ENCODE results near the gene TACSTD2.

TACSTD2 gene

GRCh38 chr1:58548371-58548770 is 28.7 kb downstream of the TACSTD2 start:
- TF ChIP-seq, protein P1, sequence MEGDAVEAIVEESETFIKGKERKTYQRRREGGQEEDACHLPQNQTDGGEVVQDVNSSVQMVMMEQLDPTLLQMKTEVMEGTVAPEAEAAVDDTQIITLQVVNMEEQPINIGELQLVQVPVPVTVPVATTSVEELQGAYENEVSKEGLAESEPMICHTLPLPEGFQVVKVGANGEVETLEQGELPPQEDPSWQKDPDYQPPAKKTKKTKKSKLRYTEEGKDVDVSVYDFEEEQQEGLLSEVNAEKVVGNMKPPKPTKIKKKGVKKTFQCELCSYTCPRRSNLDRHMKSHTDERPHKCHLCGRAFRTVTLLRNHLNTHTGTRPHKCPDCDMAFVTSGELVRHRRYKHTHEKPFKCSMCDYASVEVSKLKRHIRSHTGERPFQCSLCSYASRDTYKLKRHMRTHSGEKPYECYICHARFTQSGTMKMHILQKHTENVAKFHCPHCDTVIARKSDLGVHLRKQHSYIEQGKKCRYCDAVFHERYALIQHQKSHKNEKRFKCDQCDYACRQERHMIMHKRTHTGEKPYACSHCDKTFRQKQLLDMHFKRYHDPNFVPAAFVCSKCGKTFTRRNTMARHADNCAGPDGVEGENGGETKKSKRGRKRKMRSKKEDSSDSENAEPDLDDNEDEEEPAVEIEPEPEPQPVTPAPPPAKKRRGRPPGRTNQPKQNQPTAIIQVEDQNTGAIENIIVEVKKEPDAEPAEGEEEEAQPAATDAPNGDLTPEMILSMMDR (IDR thresholded peaks at IDR 0.05; ENCODE audit: insufficient read depth, low read length, missing control alignments): no peak
- DNase-seq (ENCODE audit: low read depth, low spot score): no peak
- ChIA-PET POLR2A (no interaction called here), CTCF (interaction anchor here (0.9 to 5.9 kb wide), 10 partner anchors 9 to 384 kb away, joined by 3 to 65 read pairs (median 4); no protein-coding TSS in a partner anchor)
- H3K4me3 ChIP-seq (ENCODE audit: low read depth, low read length): no peak overlapping the region

- ChIA-PET POLR2A (interaction anchor here (0.6 to 1.0 kb wide), 5 partner anchors 31 to 1715 kb away, joined by 3 to 5 read pairs (median 3); no protein-coding TSS in a partner anchor), CTCF (interaction anchor here (0.7 to 5.9 kb wide), 30 partner anchors 8 to 1220 kb away, joined by 3 to 65 read pairs (median 4); no protein-coding TSS in a partner anchor)
- peak; percentile 86 for DNase-seq (ENCODE audit: low read depth, low spot score)
- peak within 1 kb of the TSS; percentile 77 for H3K4me3 ChIP-seq (ENCODE audit: low read depth, low read length)
- TF ChIP-seq, protein P1 (IDR thresholded peaks at IDR 0.05; ENCODE audit: insufficient read depth, low read length, missing control alignments): peak; percentile 96
These were observed 30.3 kb downstream of the TACSTD2 start, which contains the start of gene OMA1 for GRCh38 chr1:58546520-58547308. TSS of gene OMA1 (minus strand) at chr1:58546726. CDS start at chr1:58539294, 7,432 bp downstream.

DNA sequence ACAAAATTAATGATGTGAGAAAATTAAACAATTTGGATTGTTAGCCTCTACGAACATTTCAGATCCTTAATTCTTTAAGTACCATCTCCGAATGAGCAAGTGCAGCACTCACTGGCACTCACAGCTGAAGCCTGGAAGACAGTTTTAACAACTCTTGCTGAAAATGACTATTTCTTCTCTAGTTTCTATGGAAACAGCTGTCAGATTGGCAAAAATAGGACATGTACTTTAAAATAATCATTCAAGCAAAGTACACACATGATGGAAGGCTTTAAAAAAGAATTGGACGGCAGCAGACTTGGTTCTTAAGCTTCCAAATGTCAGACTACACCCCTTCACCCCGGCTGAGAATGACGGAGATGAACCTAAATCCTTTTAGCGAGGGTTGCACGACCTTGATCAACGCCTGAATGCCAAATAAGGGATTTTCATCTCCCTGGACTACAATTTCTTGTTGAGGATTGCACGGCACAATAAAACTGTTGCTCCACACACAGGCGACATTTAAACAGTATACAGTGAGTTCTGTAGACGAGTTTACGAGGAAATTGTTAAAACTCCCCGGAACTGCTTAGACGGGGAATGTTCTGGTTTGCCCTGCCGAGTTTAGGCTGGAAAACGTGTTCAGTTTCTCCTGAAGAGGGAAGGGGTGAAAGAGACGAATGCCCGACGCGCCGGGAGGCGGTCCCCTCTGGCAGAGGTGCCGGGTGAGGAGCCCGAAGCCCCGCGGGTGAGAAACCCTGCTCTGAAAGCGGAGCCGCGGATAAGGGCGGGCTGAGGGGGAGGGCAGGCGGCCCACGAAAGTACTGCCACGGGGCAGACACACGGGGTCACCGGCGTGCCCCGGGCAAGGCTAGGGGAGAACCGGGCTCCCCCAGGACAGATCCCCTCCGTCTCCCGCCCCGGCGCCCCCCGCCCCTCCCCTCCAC is 31.2 kb downstream of the TACSTD2 start:
- no peak for DNase-seq (ENCODE audit: low read depth, low spot score)
- H3K4me3 ChIP-seq (ENCODE audit: low read depth, low read length): peak overlapping the region; percentile 77
- TF ChIP-seq, protein P1 (IDR thresholded peaks at IDR 0.05; ENCODE audit: insufficient read depth, low read length, missing control alignments): no peak
- ChIA-PET POLR2A (interaction anchor here (0.6 to 1.0 kb wide), 2 partner anchors 107 to 325 kb away, joined by 3 read pairs; no protein-coding TSS in a partner anchor), CTCF (interaction anchor here (0.7 to 5.9 kb wide), 20 partner anchors 7 to 382 kb away, joined by 3 to 65 read pairs (median 5); no protein-coding TSS in a partner anchor)

GRCh38 chr1:58543260-58543659 is 33.8 kb downstream of the TACSTD2 start:
- TF ChIP-seq, protein P1 (IDR thresholded peaks at IDR 0.05; ENCODE audit: insufficient read depth, low read length, missing control alignments): no peak
- H3K4me3 ChIP-seq (ENCODE audit: low read depth, low read length): no peak overlapping the region
- ChIA-PET POLR2A (no interaction called here), CTCF (interaction anchor here (1.2 to 2.2 kb wide), 7 partner anchors 8 to 110 kb away, joined by 3 to 13 read pairs (median 5); no protein-coding TSS in a partner anchor)
- DNase-seq (ENCODE audit: low read depth, low spot score): no peak

DNA sequence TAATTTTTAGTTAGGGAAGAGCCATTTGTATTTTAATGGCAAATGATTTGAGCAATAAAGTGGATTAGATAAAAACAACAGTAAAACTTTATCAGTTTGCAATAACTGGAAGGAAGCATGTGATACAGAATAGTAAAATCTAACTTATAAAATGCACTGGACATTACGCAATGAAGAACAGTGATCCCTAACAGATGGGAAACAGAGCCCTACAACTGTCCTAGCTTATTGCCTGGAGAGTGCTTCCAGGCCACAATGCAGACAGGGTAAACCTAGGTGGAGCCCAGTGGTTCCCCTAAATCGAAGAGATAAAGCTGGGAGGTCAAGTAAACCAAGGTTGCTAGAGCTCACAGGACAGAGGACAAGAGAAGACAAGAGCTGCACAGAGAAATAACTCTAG is 37.5 kb downstream of the TACSTD2 start:
- CTCF ChIA-PET: interaction anchor here (1.8 to 3.2 kb wide), 2 partner anchors 23 to 113 kb away, joined by 9 to 21 read pairs; no protein-coding TSS in a partner anchor
- DNase-seq (ENCODE audit: low read depth, low spot score): no peak
- TF ChIP-seq, protein P1 (IDR thresholded peaks at IDR 0.05; ENCODE audit: insufficient read depth, low read length, missing control alignments): no peak
- H3K4me3 ChIP-seq (ENCODE audit: low read depth, low read length): no peak overlapping the region
- POLR2A ChIA-PET: no interaction called here

All from AG04449 (cell line).